ENCODE results near the gene TTC39A.

TTC39A gene

GRCh38 chr1:51296383-51297357 is 33.7 kb downstream of the TTC39A start:
- Histone ChIP-seq H3K27me3 (ENCODE audit: control insufficient read depth, insufficient read depth, low read length) (no peaks in the 10 kb centered on the region), H3K9ac (ENCODE audit: low read length) (no peak overlapping the region), H3K9me3 (ENCODE audit: control insufficient read depth, insufficient read depth, low read depth, low read length) (no peaks in the 10 kb centered on the region), H3K4me1 (ENCODE audit: control insufficient read depth, insufficient read depth, low read length) (peaks cover 9% of the 10 kb centered on the region), H3K36me3 (ENCODE audit: control insufficient read depth, insufficient read depth, low read length) (no peaks in the 10 kb centered on the region), H3K27ac (ENCODE audit: low read depth, low read length) (no peak overlapping the region), H3K4me3 (ENCODE audit: low read depth, low read length) (no peak overlapping the region)

- no peak overlapping the region for H3K4me3 ChIP-seq (ENCODE audit: low read depth, low read length)
- no peak overlapping the region for H3K9ac ChIP-seq (ENCODE audit: low read length)
- H3K4me1 ChIP-seq (ENCODE audit: control insufficient read depth, insufficient read depth, low read length), result peaks cover 9% of the 10 kb centered on the region
- no peaks in the 10 kb centered on the region for H3K27me3 ChIP-seq (ENCODE audit: control insufficient read depth, insufficient read depth, low read length)
- no peaks in the 10 kb centered on the region for H3K9me3 ChIP-seq (ENCODE audit: control insufficient read depth, insufficient read depth, low read depth, low read length)
- H3K36me3 ChIP-seq (ENCODE audit: control insufficient read depth, insufficient read depth, low read length), result no peaks in the 10 kb centered on the region
- H3K27ac ChIP-seq (ENCODE audit: low read depth, low read length), result no peak overlapping the region
Measured at GRCh38 chr1:51295926-51296325, 34.4 kb downstream of the TTC39A start.

- Histone ChIP-seq H3K4me1 (ENCODE audit: control insufficient read depth, insufficient read depth, low read length) (peaks cover 9% of the 10 kb centered on the region), H3K36me3 (ENCODE audit: control insufficient read depth, insufficient read depth, low read length) (no peaks in the 10 kb centered on the region), H3K4me3 (ENCODE audit: low read depth, low read length) (no peak overlapping the region), H3K27ac (ENCODE audit: low read depth, low read length) (no peak overlapping the region), H3K9me3 (ENCODE audit: control insufficient read depth, insufficient read depth, low read depth, low read length) (no peaks in the 10 kb centered on the region), H3K9ac (ENCODE audit: low read length) (no peak overlapping the region), H3K27me3 (ENCODE audit: control insufficient read depth, insufficient read depth, low read length) (no peaks in the 10 kb centered on the region)
Measured at GRCh38 chr1:51294566-51295184, 35.7 kb downstream of the TTC39A start.

- Histone ChIP-seq H3K27me3 (ENCODE audit: control insufficient read depth, insufficient read depth, low read length) (no peaks in the 10 kb centered on the region), H3K4me3 (ENCODE audit: low read depth, low read length) (no peak overlapping the region), H3K27ac (ENCODE audit: low read depth, low read length) (no peak overlapping the region), H3K9ac (ENCODE audit: low read length) (no peak overlapping the region), H3K4me1 (ENCODE audit: control insufficient read depth, insufficient read depth, low read length) (peaks cover 9% of the 10 kb centered on the region), H3K9me3 (ENCODE audit: control insufficient read depth, insufficient read depth, low read depth, low read length) (no peaks in the 10 kb centered on the region), H3K36me3 (ENCODE audit: control insufficient read depth, insufficient read depth, low read length) (no peaks in the 10 kb centered on the region)
Measured at GRCh38 chr1:51293898-51294515, 36.4 kb downstream of the TTC39A start.

GRCh38 chr1:51290489-51290847 is 39.9 kb downstream of the TTC39A start:
- Histone ChIP-seq H3K36me3 (ENCODE audit: control insufficient read depth, insufficient read depth, low read length) (no peaks in the 10 kb centered on the region), H3K27me3 (ENCODE audit: control insufficient read depth, insufficient read depth, low read length) (no peaks in the 10 kb centered on the region), H3K4me1 (ENCODE audit: control insufficient read depth, insufficient read depth, low read length) (peaks cover 6% of the 10 kb centered on the region; the same call in 1 of the 2 replicates), H3K9ac (ENCODE audit: low read length) (no peak overlapping the region), H3K9me3 (ENCODE audit: control insufficient read depth, insufficient read depth, low read depth, low read length) (no peaks in the 10 kb centered on the region), H3K27ac (ENCODE audit: low read depth, low read length) (no peak overlapping the region), H3K4me3 (ENCODE audit: low read depth, low read length) (no peak overlapping the region)

- no peak overlapping the region for H3K9ac ChIP-seq (ENCODE audit: low read length)
- H3K4me1 ChIP-seq (ENCODE audit: control insufficient read depth, insufficient read depth, low read length), result peaks cover 6% of the 10 kb centered on the region; the same call in 1 of the 2 replicates
- no peak overlapping the region for H3K4me3 ChIP-seq (ENCODE audit: low read depth, low read length)
- no peaks in the 10 kb centered on the region for H3K36me3 ChIP-seq (ENCODE audit: control insufficient read depth, insufficient read depth, low read length)
- H3K9me3 ChIP-seq (ENCODE audit: control insufficient read depth, insufficient read depth, low read depth, low read length), result no peaks in the 10 kb centered on the region
- no peak overlapping the region for H3K27ac ChIP-seq (ENCODE audit: low read depth, low read length)
- no peaks in the 10 kb centered on the region for H3K27me3 ChIP-seq (ENCODE audit: control insufficient read depth, insufficient read depth, low read length)
Measured at GRCh38 chr1:51289676-51290488, 40.5 kb downstream of the TTC39A start.

GRCh38 chr1:51288578-51288977 is 41.8 kb downstream of the TTC39A start:
- Histone ChIP-seq H3K4me3 (ENCODE audit: low read depth, low read length) (no peak overlapping the region), H3K4me1 (ENCODE audit: control insufficient read depth, insufficient read depth, low read length) (peaks cover 6% of the 10 kb centered on the region; the same call in 1 of the 2 replicates), H3K27ac (ENCODE audit: low read depth, low read length) (no peak overlapping the region), H3K36me3 (ENCODE audit: control insufficient read depth, insufficient read depth, low read length) (no peaks in the 10 kb centered on the region), H3K27me3 (ENCODE audit: control insufficient read depth, insufficient read depth, low read length) (no peaks in the 10 kb centered on the region), H3K9me3 (ENCODE audit: control insufficient read depth, insufficient read depth, low read depth, low read length) (no peaks in the 10 kb centered on the region), H3K9ac (ENCODE audit: low read length) (no peak overlapping the region)

- no peak overlapping the region for H3K4me3 ChIP-seq (ENCODE audit: low read depth, low read length)
- no peaks in the 10 kb centered on the region for H3K9me3 ChIP-seq (ENCODE audit: control insufficient read depth, insufficient read depth, low read depth, low read length)
- no peaks in the 10 kb centered on the region for H3K27me3 ChIP-seq (ENCODE audit: control insufficient read depth, insufficient read depth, low read length)
- H3K36me3 ChIP-seq (ENCODE audit: control insufficient read depth, insufficient read depth, low read length), result no peaks in the 10 kb centered on the region
- no peak overlapping the region for H3K27ac ChIP-seq (ENCODE audit: low read depth, low read length)
- H3K4me1 ChIP-seq (ENCODE audit: control insufficient read depth, insufficient read depth, low read length), result peaks cover 6% of the 10 kb centered on the region; the same call in 1 of the 2 replicates
- no peak overlapping the region for H3K9ac ChIP-seq (ENCODE audit: low read length)
Measured at GRCh38 chr1:51287966-51288365, 42.4 kb downstream of the TTC39A start.

GRCh38 chr1:51285055-51285454 is 45.3 kb downstream of the TTC39A start:
- no peak overlapping the region for H3K4me3 ChIP-seq (ENCODE audit: low read depth, low read length)
- H3K4me1 ChIP-seq (ENCODE audit: control insufficient read depth, insufficient read depth, low read length), result peaks cover 6% of the 10 kb centered on the region; the same call in 1 of the 2 replicates
- no peak overlapping the region for H3K27ac ChIP-seq (ENCODE audit: low read depth, low read length)
- H3K9me3 ChIP-seq (ENCODE audit: control insufficient read depth, insufficient read depth, low read depth, low read length), result no peaks in the 10 kb centered on the region
- H3K36me3 ChIP-seq (ENCODE audit: control insufficient read depth, insufficient read depth, low read length), result no peaks in the 10 kb centered on the region
- no peak overlapping the region for H3K9ac ChIP-seq (ENCODE audit: low read length)
- no peaks in the 10 kb centered on the region for H3K27me3 ChIP-seq (ENCODE audit: control insufficient read depth, insufficient read depth, low read length)

- no peak overlapping the region for H3K4me3 ChIP-seq (ENCODE audit: low read depth, low read length)
- H3K9ac ChIP-seq (ENCODE audit: low read length), result no peak overlapping the region
- H3K9me3 ChIP-seq (ENCODE audit: control insufficient read depth, insufficient read depth, low read depth, low read length), result no peaks in the 10 kb centered on the region
- no peaks in the 10 kb centered on the region for H3K36me3 ChIP-seq (ENCODE audit: control insufficient read depth, insufficient read depth, low read length)
- H3K27me3 ChIP-seq (ENCODE audit: control insufficient read depth, insufficient read depth, low read length), result no peaks in the 10 kb centered on the region
- H3K27ac ChIP-seq (ENCODE audit: low read depth, low read length), result no peak overlapping the region
- peaks cover 6% of the 10 kb centered on the region; the same call in 1 of the 2 replicates for H3K4me1 ChIP-seq (ENCODE audit: control insufficient read depth, insufficient read depth, low read length)
Measured at GRCh38 chr1:51284487-51284954, 45.8 kb downstream of the TTC39A start.
